GM19395 (cell line): ENCODE results near the gene TAF6.

ENCODE experiments used
- ATAC-seq: cut with Tn5 transposase; IDR thresholded peaks from one replicate; pipeline ENCODE4 v1.9.1; 2021; ENCODE audit warnings: mild to moderate bottlenecking, moderate library complexity; ENCODE audit not compliant: unreplicated experiment

TAF6 gene

GRCh38 chr7:100075418-100075817 is 43.7 kb downstream of the TAF6 start:
- no peak for ATAC-seq

DNA sequence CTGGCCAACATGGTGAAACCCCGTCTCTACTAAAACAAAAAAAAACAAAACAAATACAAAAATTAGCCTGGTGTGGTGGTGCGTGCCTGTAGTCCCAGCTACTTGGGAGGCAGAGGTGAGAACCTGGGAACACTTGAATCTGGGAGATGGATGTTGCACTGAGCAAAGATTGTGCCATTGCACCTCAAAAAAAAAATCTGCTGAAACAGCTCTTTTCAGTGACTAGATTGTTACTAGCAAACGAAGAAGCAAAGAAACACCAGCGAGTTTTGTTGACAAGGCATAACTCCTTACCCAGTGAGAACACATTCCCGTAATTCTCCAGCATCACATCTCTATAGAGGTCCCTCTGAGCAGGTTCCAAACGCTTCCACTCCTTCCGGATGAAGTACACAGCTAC is 44.3 kb downstream of the TAF6 start:
- no peak for ATAC-seq

GRCh38 chr7:100072462-100072861 is 46.7 kb downstream of the TAF6 start:
- no peak for ATAC-seq

DNA sequence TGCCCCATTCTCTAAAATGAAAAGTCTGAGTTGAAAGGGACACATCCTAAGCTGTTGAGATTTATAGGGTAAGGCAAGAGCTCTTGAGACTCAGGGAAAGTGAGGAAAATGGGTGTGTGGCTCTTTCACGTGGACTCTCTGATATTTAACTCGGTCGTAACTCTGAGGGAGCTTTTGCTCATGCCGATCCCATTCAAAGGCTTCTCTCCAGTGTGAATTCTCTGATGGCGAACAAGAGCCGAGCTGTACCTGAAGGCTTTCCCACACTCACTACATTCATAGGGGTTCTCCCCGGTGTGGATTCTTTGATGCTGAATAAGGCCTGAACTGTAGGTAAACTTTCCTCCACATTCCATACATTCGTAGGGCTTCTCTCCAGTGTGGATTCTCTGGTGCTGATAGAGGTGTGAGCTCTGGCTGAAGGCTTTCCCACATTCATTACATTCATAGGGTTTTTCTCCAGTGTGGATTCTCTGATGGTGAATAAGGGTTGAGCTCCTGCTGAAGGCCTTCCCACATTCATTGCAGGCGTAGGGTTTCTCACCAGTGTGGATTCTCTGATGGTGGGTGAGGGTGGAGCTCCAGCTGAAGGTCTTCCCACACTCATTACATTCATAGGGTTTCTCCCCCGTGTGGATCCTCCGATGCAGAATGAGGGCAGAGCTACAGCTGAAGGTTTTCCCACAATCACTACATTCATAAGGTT is 48.0 kb downstream of the TAF6 start:
- no peak for ATAC-seq

DNA sequence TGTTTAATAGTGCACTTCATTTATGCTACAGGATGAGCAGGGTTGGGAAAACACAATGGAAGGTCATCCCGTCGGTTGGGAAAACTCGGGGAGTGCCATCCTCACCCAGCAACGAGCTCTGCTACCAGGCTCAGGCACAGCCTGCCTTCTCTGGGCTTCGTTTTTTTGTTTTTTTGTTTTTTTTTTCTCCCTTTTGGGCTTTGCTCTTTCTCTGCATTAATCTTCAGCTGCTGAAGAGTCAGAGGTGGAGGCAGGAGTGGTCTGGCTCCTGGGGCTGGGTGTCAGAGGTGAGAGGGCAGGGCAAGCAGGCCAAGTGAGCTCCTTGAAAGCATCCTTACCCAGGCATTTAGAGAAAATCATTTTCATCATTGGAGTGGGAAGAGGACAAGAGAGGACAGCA is 49.2 kb downstream of the TAF6 start:
- no peak for ATAC-seq

DNA sequence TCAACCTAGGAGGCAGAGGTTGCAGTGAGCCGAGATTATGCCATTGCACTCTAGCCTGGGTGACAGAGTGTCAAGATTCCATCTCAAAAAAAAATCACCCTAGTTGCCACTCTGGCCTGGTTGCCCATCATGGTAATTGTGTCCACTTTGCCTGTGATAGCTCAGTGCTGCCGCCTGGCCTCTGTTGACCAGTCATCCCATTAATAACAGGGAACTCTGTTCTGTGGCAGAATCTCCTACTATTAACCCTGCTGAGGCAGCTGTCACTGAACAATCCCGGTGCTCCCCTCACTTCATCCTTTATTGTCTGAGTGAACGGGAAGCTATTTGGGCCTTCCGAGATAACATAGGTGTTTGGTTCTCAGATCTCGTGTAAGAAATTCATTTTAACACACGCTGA is 52.2 kb downstream of the TAF6 start:
- no peak for ATAC-seq

- ATAC-seq, result no peak
Measured at GRCh38 chr7:100065452-100066186, 53.5 kb downstream of the TAF6 start.

- no peak for ATAC-seq
Measured at GRCh38 chr7:100064162-100064561, 55.0 kb downstream of the TAF6 start.

DNA sequence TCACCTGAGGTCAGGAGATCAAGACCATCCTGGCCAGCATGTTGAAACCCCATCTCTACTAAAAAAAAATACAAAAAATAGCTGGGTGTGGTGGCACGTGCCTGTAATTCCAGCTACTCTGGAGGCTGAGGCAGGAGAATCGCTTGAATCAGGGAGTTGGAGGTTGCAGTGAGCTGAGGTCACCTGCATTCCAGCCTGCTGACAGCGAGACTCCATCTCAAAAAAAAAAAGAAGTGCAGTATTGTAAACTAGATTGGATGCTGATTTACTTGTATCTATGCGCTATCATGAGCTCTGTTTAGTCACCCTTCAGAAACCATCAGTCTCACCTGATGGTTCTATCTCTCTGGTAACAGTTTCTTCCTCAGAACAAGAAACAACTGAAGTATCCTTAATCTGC is 55.8 kb downstream of the TAF6 start:
- no peak for ATAC-seq

- ATAC-seq, result no peak
Measured at GRCh38 chr7:100061518-100062193, 57.5 kb downstream of the TAF6 start.

GRCh38 chr7:100059251-100059739 is 59.9 kb downstream of the TAF6 start:
- no peak for ATAC-seq
